Keratinocyte (primary cell): ENCODE results near the gene FOXB2.

Experiments
- CTCF ChIP-seq, 3 experiments: IDR thresholded peaks in 1 of 3; conservative IDR thresholded peaks in 1 of 3; optimal IDR thresholded peaks in 1 of 3; 2 replicates in 2 of 3; 3 replicates in 1 of 3; pipeline versions ENCODE3 to v1.5.1; 2011; ENCODE audit warnings: low read length in 3 of 3, mild to moderate bottlenecking in 3 of 3, moderate library complexity in 2 of 3, control low read depth in 1 of 3, inconsistent platforms in 1 of 3; ENCODE audit not compliant: insufficient read depth in 2 of 3; ENCODE audit errors: extremely low read depth in 1 of 3
- EZH2 ChIP-seq: IDR thresholded peaks from one replicate; pipeline ENCODE4 v1.6.1; 2012; ENCODE audit warnings: inconsistent platforms, mild to moderate bottlenecking, low read length, moderate library complexity

GRCh38 chr9:77018058-77018968 is 1.1 kb upstream of the FOXB2 start:
- TF ChIP-seq CTCF (optimal IDR thresholded peaks at IDR 0.05 in 1 of 3, IDR thresholded peaks at IDR 0.05 in 1 of 3, conservative IDR thresholded peaks at IDR 0.05 in 1 of 3; ENCODE audit: extremely low read depth in 1 of 3, insufficient read depth in 2 of 3, low read length in 3 of 3) (no peak), EZH2 (peak; percentile 28)
